GM13977 (cell line): ENCODE results near the gene CPNE4.

Experiments
- DNase-seq: peaks from one replicate; pipeline ENCODE4 v3.0.0; 2012; ENCODE audit warnings: low spot score
- in situ Hi-C: fragments of 300-500 bp; cut with MboI; formaldehyde crosslinking; loops from one replicate; pipeline ENCODE4 v1.12.0; 2022; ENCODE audit warnings: low sequenced_read_pairs, low pct_unique_long_range_greater_than_20kb, mixed read lengths, inconsistent platforms; ENCODE audit not compliant: unreplicated experiment
- TF ChIP-seq, protein P1 (sequence below): IDR thresholded peaks from 2 replicates; pipeline ENCODE4 v1.5.1; 2012; ENCODE audit warnings: mild to moderate bottlenecking, control low read depth; ENCODE audit not compliant: insufficient read depth; ENCODE audit errors: extremely low read depth, missing control alignments

Gene CPNE4

GRCh38 chr3:131883711-131884407 is 151.0 kb downstream of the CPNE4 start:
- in situ Hi-C loops: no loop called here
- TF ChIP-seq, protein P1, sequence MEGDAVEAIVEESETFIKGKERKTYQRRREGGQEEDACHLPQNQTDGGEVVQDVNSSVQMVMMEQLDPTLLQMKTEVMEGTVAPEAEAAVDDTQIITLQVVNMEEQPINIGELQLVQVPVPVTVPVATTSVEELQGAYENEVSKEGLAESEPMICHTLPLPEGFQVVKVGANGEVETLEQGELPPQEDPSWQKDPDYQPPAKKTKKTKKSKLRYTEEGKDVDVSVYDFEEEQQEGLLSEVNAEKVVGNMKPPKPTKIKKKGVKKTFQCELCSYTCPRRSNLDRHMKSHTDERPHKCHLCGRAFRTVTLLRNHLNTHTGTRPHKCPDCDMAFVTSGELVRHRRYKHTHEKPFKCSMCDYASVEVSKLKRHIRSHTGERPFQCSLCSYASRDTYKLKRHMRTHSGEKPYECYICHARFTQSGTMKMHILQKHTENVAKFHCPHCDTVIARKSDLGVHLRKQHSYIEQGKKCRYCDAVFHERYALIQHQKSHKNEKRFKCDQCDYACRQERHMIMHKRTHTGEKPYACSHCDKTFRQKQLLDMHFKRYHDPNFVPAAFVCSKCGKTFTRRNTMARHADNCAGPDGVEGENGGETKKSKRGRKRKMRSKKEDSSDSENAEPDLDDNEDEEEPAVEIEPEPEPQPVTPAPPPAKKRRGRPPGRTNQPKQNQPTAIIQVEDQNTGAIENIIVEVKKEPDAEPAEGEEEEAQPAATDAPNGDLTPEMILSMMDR: no peak
- DNase-seq: no peak

DNA sequence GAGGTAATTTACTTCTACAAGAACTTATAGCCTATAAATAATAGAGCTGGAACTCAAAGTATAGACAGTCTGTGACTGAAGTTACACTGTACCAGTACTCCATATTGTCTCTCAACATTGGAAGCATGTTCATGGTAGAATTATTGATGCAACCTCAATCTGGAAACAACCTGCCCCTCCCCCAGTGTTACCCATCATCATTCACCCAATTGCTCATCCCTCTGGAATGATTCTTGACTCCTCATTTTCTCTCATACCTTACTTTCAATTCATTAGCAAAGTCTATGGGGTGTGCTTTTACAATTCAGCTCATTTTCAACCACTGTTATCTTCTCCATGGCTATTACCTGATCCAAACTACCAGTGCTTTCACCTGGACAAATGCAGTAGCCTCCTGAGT is 151.7 kb downstream of the CPNE4 start:
- TF ChIP-seq, protein P1: no peak
- DNase-seq: no peak
- in situ Hi-C loops: no loop called here

GRCh38 chr3:131881777-131882176 is 153.0 kb downstream of the CPNE4 start:
- TF ChIP-seq, protein P1: no peak
- in situ Hi-C loops: no loop called here
- no peak for DNase-seq

GRCh38 chr3:131880948-131881347 is 153.9 kb downstream of the CPNE4 start:
- in situ Hi-C loops: no loop called here
- TF ChIP-seq, protein P1: no peak
- DNase-seq: no peak

- DNase-seq: no peak
- TF ChIP-seq, protein P1: no peak
Observed at GRCh38 chr3:131868203-131868602, 166.6 kb downstream of the CPNE4 start.

DNA sequence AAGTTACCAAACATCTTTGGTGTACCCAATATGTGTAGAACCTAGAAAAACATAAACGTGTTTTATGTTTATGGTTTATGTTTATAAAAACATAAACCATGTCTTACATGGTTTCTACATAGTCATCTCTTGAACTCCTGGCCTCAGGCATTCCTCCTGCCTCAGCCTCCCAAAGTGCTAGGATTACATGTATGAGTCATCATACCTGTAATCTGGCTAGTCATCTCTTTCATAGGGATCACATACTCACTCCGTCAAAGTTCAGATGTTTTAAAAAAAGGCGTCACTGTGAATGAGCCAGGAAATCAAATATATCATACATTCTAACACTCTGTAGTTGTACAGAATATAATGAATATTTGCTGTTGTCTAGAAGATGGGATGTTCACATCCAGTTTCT is 178.6 kb downstream of the CPNE4 start:
- DNase-seq: no peak
- TF ChIP-seq, protein P1: no peak
- in situ Hi-C loops: no loop called here

More at GRCh38 chr3:131868203-131868602, 166.6 kb downstream of the CPNE4 start:
- in situ Hi-C loops: no loop called here

- TF ChIP-seq, protein P1: no peak
- in situ Hi-C loops: no loop called here
- DNase-seq: no peak
Observed at GRCh38 chr3:131850223-131850622, 184.6 kb downstream of the CPNE4 start.
